ENCODE measurements around the gene RSPH4A.

DNA sequence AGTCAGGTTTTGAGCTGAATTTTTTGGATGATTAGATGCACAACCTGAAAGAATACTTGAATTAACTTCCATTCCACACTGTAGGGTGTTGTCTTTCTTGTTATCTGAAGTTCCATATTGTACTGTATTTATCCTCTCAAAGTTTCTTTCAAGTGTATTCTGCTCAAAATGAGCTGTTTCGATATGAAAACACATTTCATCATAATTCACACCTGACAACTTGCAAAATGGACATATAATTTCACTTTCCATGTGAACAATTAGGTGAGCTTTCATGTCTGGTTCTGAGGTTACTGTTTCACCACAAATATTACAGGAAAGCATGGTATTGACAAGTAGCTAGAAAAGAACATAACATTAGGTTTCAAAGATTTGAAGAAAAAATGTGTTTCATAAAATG lies 50.6 kb downstream of the RSPH4A start:
- TF ChIP-seq POLR2AphosphoS5 (IDR thresholded peaks at IDR 0.05): no peak
- TF ChIP-seq, protein P1, sequence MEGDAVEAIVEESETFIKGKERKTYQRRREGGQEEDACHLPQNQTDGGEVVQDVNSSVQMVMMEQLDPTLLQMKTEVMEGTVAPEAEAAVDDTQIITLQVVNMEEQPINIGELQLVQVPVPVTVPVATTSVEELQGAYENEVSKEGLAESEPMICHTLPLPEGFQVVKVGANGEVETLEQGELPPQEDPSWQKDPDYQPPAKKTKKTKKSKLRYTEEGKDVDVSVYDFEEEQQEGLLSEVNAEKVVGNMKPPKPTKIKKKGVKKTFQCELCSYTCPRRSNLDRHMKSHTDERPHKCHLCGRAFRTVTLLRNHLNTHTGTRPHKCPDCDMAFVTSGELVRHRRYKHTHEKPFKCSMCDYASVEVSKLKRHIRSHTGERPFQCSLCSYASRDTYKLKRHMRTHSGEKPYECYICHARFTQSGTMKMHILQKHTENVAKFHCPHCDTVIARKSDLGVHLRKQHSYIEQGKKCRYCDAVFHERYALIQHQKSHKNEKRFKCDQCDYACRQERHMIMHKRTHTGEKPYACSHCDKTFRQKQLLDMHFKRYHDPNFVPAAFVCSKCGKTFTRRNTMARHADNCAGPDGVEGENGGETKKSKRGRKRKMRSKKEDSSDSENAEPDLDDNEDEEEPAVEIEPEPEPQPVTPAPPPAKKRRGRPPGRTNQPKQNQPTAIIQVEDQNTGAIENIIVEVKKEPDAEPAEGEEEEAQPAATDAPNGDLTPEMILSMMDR (IDR thresholded peaks at IDR 0.05): no peak
- TF ChIP-seq POLR2A (IDR thresholded peaks at IDR 0.05): no peak
